Lung (tissue), 12 donors: ENCODE data around the gene BMPER. TPM values are rescaled to one million over a fixed set of nuclear protein-coding genes. Genes with fewer than 3 reads are reported as not detected.

ENCODE experiments used
- ATAC-seq: fragments of 200-7000 bp; cut with Tn5 transposase; one replicate; pipeline ENCODE4 v1.9.1; 2020; ENCODE audit warnings: moderate number of reproducible peaks; ENCODE audit not compliant: insufficient read depth, low FRiP score
- DNase-seq, 3 donors: peaks; one replicate each; pipeline ENCODE4 v3.0.0-alpha.2; 2013 to 2017
- H3K27ac ChIP-seq, 2 donors: one replicate each; pipeline ENCODE4 v1.5.1; 2013; ENCODE audit warnings: mild to moderate bottlenecking in 2 of 2, moderate library complexity in 2 of 2, control low read depth in 1 of 2, inconsistent platforms in 1 of 2, low read depth in 1 of 2, low read length in 1 of 2
- H3K27me3 ChIP-seq, 3 donors: one replicate each; pipeline ENCODE4 v1.5.1; 2013; ENCODE audit warnings: low read length in 2 of 3; ENCODE audit not compliant: control insufficient read depth in 3 of 3, insufficient read depth in 3 of 3
- H3K36me3 ChIP-seq, 4 donors: one replicate each; pipeline ENCODE4 v1.5.1; 2013; ENCODE audit warnings: low read length in 4 of 4, mild to moderate bottlenecking in 1 of 4, moderate library complexity in 1 of 4; ENCODE audit not compliant: control insufficient read depth in 4 of 4, insufficient read depth in 4 of 4
- H3K4me1 ChIP-seq, 5 donors: one replicate each; pipeline ENCODE4 v1.5.1; 2013; ENCODE audit warnings: low read length in 5 of 5, mild to moderate bottlenecking in 2 of 5, moderate library complexity in 1 of 5; ENCODE audit not compliant: control insufficient read depth in 5 of 5, insufficient read depth in 5 of 5
- H3K4me3 ChIP-seq: one replicate; pipeline ENCODE4 v1.5.1; 2013; ENCODE audit warnings: mild to moderate bottlenecking, control low read depth, moderate library complexity
- H3K9ac ChIP-seq, 2 donors: one replicate each; pipeline ENCODE4 v1.5.1; 2013; ENCODE audit warnings: low read length in 2 of 2, control low read depth in 1 of 2; ENCODE audit not compliant: insufficient read depth in 1 of 2
- H3K9me3 ChIP-seq, 4 donors: one replicate each; pipeline ENCODE4 v1.5.1; 2013; ENCODE audit warnings: low read length in 3 of 4, mild to moderate bottlenecking in 1 of 4, moderate library complexity in 1 of 4; ENCODE audit not compliant: control insufficient read depth in 4 of 4, insufficient read depth in 3 of 4
- WGBS, 2 donors: extraction: QIAGEN DNeasy Blood & Tissue Kit; methylation state at CpG; one replicate each; pipeline ENCODE4 v1.1.7; 2013; 5-methylcytosine and 5-hydroxymethylcytosine counted together
- polyA plus RNA-seq, 2 donors: library from polyadenylated mRNA; stranded (reverse); fragments of 200-250 nt; gene quantifications; one replicate each; pipeline ENCODE4 v1.2.1, GENCODE V29; 2013
- total RNA-seq, 2 donors: library from RNA; depleted of rRNA in 1 of 2; stranded (reverse); fragments of >200 nt in 1 of 2; gene quantifications; one replicate each; pipeline ENCODE4 v1.2.1, GENCODE V29; 2014 to 2021
- TF ChIP-seq, protein P1 (sequence below): IDR thresholded peaks from 2 replicates; pipeline ENCODE4 v1.5.1; 2012; ENCODE audit warnings: mild to moderate bottlenecking; ENCODE audit errors: control extremely low read depth, extremely low read depth
- donor health status: control.
- donor health status: control.
- donor health status: Bipolar disorder and iron deficiency.
- donor health status: healthy.
- donor health status: DM: yes; HTN: yes; CAD: no.

Gene BMPER
- total and polyA plus RNA-seq, 4 donors, result 3.7 to 51.0 (median 9.0) TPM

DNA sequence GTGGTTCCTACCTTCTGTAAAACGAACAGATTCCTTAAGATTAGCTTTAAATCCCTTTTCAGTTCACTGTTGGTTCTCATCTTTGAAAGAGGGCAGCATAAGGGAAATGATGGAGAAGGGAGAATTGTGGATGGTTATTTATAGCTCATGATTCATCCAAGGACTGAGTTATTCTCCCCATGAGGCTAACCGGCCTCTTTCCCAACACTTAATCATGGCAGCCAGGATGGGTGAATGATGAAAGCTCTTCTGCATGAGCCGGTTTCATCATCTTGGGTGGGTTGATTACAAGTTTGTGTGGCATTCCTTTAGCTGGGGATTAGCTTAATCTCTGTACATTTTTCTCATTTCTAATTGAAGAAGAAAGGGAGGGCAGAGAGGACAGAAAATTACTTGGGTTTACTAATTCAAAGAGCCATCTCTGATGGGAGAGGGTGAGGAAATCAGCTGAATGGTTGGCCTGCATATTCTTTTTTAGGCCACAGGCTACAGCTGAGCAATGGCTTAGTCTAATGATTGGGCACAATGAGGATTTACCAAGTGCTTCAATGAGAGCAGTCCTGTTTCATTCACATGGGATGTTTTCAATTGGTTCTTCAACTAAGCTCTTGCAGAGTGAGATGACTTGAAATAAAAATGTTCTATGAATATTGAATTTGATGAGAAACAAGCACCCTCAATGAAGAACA lies 250.0 kb downstream of the BMPER start:
- no peak for DNase-seq
- 74 to 80% methylated on average over 3 of the region's 3 CpGs for WGBS, 2 donors
- no peaks in the 10 kb centered on the region for H3K27me3 ChIP-seq

DNA sequence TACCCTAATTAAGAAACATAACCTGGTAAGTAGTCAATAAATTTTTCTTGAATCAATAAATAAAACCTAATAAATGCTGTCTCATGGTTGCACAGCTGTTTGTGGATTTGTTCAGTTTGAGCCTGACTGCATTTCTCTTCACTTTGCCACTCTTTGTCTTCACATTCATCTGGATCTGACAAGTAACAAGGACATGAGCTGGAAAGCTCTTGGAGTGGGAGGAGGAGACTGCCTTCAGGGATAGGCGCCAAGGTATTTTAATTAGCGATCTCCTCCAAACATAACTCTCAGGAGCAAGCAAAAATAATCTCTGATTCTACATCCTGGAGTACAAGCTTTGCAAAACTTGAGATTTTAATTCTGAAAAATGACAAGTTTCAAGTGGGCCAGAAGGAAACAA lies 251.0 kb downstream of the BMPER start:
- 61 to 93% methylated on average over 2 of the region's 2 CpGs for WGBS, 2 donors
- TF ChIP-seq, protein P1, sequence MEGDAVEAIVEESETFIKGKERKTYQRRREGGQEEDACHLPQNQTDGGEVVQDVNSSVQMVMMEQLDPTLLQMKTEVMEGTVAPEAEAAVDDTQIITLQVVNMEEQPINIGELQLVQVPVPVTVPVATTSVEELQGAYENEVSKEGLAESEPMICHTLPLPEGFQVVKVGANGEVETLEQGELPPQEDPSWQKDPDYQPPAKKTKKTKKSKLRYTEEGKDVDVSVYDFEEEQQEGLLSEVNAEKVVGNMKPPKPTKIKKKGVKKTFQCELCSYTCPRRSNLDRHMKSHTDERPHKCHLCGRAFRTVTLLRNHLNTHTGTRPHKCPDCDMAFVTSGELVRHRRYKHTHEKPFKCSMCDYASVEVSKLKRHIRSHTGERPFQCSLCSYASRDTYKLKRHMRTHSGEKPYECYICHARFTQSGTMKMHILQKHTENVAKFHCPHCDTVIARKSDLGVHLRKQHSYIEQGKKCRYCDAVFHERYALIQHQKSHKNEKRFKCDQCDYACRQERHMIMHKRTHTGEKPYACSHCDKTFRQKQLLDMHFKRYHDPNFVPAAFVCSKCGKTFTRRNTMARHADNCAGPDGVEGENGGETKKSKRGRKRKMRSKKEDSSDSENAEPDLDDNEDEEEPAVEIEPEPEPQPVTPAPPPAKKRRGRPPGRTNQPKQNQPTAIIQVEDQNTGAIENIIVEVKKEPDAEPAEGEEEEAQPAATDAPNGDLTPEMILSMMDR, result no peak
- no peak for ATAC-seq
- H3K4me3 ChIP-seq, result no peak overlapping the region
- peaks cover 0 to 18% (median 10%) of the 10 kb centered on the region in 5 donors for H3K4me1 ChIP-seq
- H3K27me3 ChIP-seq, result no peaks in the 10 kb centered on the region
- no peak overlapping the region for H3K9ac ChIP-seq
- DNase-seq, result no peak
- H3K27ac ChIP-seq, result no peak overlapping the region
- peaks cover 0 to 7% (median 2%) of the 10 kb centered on the region in 4 donors for H3K36me3 ChIP-seq
- H3K9me3 ChIP-seq, result peaks cover 0 to 4% (median 0%) of the 10 kb centered on the region in 4 donors

More for the DNA sequence above, 250.0 kb downstream of the BMPER start:
- Histone ChIP-seq H3K36me3 (peaks cover 0 to 12% (median 5%) of the 10 kb centered on the region in 4 donors), H3K9ac (no peak overlapping the region), H3K4me1 (peaks cover 0 to 18% (median 10%) of the 10 kb centered on the region in 5 donors), H3K27ac (no peak overlapping the region), H3K4me3 (no peak overlapping the region), H3K9me3 (peaks cover 0 to 4% (median 0%) of the 10 kb centered on the region in 4 donors)
- TF ChIP-seq, protein P1, result no peak
- no peak for ATAC-seq

DNA sequence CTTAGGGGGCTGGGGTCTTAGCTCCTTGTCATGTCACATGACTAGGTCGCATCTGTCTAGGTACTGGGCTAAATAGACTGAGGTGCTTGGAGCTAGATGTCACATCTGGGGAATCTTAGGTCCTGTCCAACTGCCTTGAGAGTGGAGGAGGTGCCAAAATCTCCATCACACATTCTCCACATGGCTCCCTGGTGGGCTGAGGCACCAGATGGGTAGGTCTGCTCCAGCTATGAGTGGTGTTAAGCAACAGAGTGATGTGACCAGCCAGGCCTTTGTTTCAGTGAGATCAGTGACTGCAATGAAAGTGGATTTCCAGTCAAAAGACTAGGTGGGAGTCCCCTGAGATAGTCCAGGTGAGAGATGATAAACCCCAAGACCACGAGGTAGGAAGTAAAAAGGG lies 251.8 kb downstream of the BMPER start:
- WGBS, 2 donors, result 72 to 81% methylated on average over 2 of the region's 2 CpGs
- no peak for DNase-seq
- ATAC-seq, result no peak
- Histone ChIP-seq H3K27me3 (no peaks in the 10 kb centered on the region), H3K9me3 (peaks cover 0 to 4% (median 0%) of the 10 kb centered on the region in 4 donors), H3K9ac (no peak overlapping the region), H3K4me3 (no peak overlapping the region), H3K27ac (no peak overlapping the region), H3K36me3 (peaks cover 0 to 7% (median 2%) of the 10 kb centered on the region in 4 donors), H3K4me1 (peaks cover 0 to 18% (median 10%) of the 10 kb centered on the region in 5 donors)
- TF ChIP-seq, protein P1, result no peak
